NCI-H2227 (cell line): Measurements from ENCODE around the gene GAPDH.
A peak's percentile ranks its signal among the peaks of the same experiment; 100 is the strongest.
"Not testable (repeated sequence)": the region's sequence is repeated elsewhere in the genome, so short reads cannot be mapped to it uniquely, and the experiment has no call there.

Experiments
- DNase-seq: peaks from one replicate; lab custom pipeline; 2025; ENCODE audit not compliant: unreplicated experiment; lab: John Stamatoyannopoulos, UW

GAPDH gene

GRCh38 chr12:6558014-6558760 lies 23.9 kb downstream of the GAPDH start:
- peak; percentile 40 for DNase-seq

GRCh38 chr12:6559500-6559899 lies 25.2 kb downstream of the GAPDH start:
- DNase-seq, result no peak

- DNase-seq, result no peak
Measured at GRCh38 chr12:6560501-6561205, 26.3 kb downstream of the GAPDH start.

GRCh38 chr12:6562881-6563280 lies 28.6 kb downstream of the GAPDH start:
- no peak for DNase-seq

- peak; percentile 29 for DNase-seq
Measured at GRCh38 chr12:6563448-6564050, 29.2 kb downstream of the GAPDH start.

GRCh38 chr12:6567112-6567670 lies 32.9 kb downstream of the GAPDH start:
- no peak for DNase-seq

GRCh38 chr12:6569312-6569711 lies 35.0 kb downstream of the GAPDH start:
- DNase-seq, result peak; percentile 29

- no peak for DNase-seq
Measured at GRCh38 chr12:6569786-6570185, 35.5 kb downstream of the GAPDH start.

GRCh38 chr12:6570264-6570887 lies 36.1 kb downstream of the GAPDH start:
- peak; percentile 73 for DNase-seq

- DNase-seq, result no peak
Measured at GRCh38 chr12:6573001-6573400, 38.7 kb downstream of the GAPDH start.

GRCh38 chr12:6574576-6575295 lies 40.4 kb downstream of the GAPDH start:
- no peak for DNase-seq

- no peak for DNase-seq
Measured at GRCh38 chr12:6575648-6576047, 41.3 kb downstream of the GAPDH start.

- DNase-seq, result no peak
Measured at GRCh38 chr12:6582196-6582595, 47.9 kb downstream of the GAPDH start.

- no peak for DNase-seq
Measured at GRCh38 chr12:6582959-6583358, 48.6 kb downstream of the GAPDH start.

- DNase-seq, result no peak
Measured at GRCh38 chr12:6584293-6584692, 50.0 kb downstream of the GAPDH start.

GRCh38 chr12:6586569-6586968 lies 52.3 kb downstream of the GAPDH start:
- DNase-seq, result not testable (repeated sequence)
